HG03060 (cell line): Measurements from ENCODE around the gene RNF44.
"Not testable (repeated sequence)": the region's sequence is repeated elsewhere in the genome, so short reads cannot be mapped to it uniquely, and the experiment has no call there.

Source experiments
- ATAC-seq: cut with Tn5 transposase; IDR thresholded peaks from one replicate; pipeline ENCODE4 v1.9.1; 2021; ENCODE audit warnings: low read depth, moderate number of reproducible peaks; ENCODE audit not compliant: unreplicated experiment

The RNF44 gene

DNA sequence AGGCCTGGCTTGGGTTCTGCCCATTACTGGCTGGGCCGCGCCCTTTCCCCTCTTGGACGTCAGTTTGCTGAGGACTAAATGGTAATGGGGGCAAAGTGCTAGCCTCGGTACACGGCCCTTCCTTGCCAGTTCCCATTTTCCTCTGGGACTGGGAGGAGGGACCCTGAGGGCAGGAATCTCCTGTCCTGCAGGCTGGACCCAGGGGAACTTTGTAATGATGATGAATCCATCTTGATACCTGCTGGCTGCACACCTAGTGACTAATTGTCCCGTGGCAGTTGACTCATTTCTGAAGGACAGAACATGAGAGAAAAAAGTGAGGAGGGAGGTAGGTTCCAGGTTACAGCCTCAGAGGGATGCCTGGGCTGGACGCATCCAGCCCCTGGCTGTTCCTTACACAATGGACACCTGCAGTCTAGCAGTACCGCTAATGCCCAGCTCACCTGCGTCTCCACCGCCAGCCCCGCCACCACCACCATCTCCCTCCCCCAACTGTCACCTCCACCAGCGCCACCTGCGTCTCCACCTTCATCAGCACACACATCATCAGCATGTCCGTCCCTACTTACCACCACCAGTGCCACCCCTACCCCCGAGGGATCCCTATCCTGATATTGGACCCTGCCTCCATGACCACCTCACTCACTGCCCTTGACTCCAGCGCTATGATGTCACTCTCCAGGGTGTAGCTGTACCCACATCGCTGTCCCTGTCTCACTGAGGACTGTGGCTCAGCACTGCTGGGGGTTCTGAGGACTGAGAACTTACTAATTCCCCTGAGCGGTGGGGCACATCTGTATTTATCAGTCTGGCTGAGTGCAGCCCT, 16.3 kb upstream of the RNF44 start:
- ATAC-seq, result no peak

GRCh38 chr5:176552332-176552869, 15.2 kb upstream of the RNF44 start:
- no peak for ATAC-seq

DNA sequence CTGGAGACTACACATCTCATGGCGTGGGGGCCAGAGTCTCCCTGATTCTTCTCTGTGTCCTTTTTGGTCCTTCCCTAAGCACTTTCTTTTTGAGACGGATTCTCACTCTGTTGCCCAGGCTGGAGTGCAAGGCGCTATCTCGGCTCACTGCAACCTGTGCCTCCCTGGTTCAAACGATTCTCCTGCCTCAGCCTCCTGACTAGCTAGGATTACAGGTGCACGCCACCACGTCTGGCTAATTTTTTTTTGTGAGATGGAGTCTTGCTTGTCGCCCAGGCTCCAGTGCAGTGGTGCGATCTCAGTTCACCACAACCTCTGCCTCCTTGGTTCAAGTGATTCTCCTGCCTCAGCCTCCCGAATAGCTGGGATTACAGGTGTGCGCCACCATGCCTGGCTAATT, 13.7 kb upstream of the RNF44 start:
- ATAC-seq, result not testable (repeated sequence)

DNA sequence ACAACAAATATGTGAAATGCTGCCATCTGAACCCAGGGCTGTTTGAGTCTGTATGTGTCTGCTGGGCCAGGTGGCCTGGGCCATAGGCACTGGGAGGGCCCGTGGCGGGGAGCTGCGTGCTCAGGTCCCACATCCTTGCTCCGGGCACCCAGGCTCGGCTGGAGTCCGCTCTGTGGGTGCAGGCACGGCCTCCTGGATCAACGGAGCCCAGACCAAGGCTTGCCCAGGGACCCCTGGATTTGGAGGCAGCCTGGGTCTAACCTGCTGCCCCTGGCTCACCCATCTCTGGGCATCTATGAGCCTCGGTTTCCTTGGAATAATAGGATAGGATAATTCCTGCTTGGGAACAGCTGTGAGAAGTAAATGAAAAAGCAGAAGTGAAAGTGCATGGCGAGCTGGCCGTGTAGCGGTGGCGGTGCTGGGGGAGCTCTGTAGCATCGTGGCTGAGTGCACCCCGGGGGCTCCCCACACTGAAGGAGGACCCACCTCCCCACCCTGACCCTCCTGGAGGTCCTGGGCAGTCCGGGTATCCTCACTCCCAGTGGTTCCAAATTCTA, 13.2 kb upstream of the RNF44 start:
- no peak for ATAC-seq

DNA sequence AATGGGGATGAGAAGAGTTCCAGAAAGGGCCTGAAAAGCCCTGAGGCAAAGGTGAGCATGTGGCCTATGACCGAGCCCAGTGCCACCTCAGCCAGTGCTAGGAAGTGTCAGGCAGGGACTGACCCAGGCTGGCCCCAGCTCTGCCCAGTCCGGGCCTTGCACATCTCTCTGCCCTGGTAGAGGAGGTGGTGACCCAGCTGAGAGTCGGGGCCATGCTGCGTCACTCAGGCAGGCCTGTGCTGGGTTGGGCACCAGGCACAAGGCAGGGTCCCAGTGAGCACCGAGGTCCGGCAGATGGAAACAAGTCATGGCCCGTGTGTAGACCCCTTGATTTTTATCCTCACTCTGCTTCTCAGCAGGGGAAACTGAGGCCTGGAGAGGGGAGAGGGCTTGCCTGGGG, 12.7 kb upstream of the RNF44 start:
- ATAC-seq, result no peak

GRCh38 chr5:176548967-176549444, 11.8 kb upstream of the RNF44 start, which contains the start of gene CDHR2:
Gene CDHR2, plus strand, starts transcription at chr5:176549342. Its CDS starts 16,011 bp downstream, at chr5:176565353.
- no peak for ATAC-seq

GRCh38 chr5:176547802-176548201, 10.6 kb upstream of the RNF44 start:
- no peak for ATAC-seq

DNA sequence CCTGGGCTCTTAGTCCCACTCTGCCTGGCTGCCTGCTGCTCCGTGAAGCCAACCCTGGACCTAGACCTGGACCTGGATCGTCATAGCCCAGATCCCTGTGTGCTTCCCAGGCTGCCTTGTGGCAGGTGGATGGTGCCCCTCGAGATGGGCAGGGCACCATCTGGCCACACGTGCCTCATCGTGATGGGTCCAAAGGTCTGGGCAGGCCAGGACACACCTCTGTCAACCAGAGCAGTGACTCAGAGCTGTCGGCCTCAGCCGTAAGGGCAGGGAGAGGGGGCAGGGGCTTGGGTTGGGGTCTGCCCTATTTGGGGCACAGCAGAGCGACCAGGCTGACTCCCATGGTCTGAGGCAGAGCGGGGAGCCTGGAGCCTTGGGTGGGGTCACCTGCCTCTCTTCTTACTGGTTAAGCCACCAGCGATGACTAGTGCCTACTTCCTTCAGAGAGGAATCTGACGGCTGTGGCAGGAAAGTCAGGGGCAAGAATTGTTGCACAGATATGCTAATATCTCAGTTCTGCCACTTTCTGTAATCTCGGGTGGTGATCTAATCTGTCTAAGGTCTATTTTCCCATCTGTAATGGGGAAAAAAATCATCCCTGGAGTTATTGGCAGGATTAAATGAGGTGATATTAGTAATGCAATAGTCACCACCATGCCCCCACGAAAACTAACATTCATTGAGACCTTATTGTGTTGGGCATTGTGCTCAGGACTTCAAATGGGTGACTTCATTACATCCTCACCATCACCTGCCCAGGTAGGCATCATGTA, 8.7 kb upstream of the RNF44 start:
- ATAC-seq, result no peak

- no peak for ATAC-seq
Observed at GRCh38 chr5:176545388-176545736, 8.2 kb upstream of the RNF44 start.

GRCh38 chr5:176543428-176544182, 6.4 kb upstream of the RNF44 start:
- no peak for ATAC-seq

DNA sequence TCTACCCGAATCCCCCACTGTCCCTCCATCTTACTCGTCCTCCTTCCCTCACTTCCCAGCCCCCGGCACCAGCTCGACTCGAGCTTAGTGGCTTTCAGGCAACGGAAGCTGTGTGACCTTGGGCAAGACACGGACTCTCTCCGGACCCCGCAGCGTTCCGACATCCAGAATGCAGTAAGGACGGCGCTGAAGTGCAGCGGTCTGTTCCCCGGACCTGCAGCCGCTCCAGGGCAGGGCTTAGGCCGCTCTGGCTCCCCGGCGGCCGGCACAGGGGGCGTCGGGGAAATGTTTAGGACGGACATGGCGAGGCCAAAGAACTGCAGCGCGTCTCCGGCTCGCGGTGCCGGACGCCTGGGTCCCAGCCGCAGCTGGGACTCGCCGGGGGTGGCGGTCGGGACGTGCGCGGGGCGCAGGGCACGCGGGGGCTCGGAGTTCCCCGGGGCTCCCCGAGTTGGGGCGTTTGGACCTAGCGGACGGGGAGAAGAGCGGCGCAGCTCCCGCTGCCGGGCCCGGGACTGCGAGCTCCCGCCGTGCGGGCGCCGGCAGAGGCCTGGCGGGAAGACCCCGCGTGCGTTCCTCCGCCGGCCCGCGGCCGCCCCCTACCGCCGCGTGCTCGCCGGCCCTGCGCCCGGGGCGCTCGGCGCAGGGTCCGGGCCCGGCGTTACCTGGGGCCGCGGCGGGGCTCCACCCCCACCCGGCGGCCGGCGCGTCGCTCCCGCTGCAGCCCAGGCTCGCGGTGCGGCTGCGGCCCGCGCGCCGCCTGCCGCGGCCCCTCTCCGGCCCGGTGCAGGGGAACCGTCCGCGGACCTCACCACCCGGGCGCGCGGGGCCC, 5.6 kb upstream of the RNF44 start:
- ATAC-seq, result no peak

- no peak for ATAC-seq
Observed at GRCh38 chr5:176542135-176542595, 5.0 kb upstream of the RNF44 start.

- ATAC-seq, result no peak
Observed at GRCh38 chr5:176541338-176542134, 4.3 kb upstream of the RNF44 start.

- ATAC-seq, result no peak
Observed at GRCh38 chr5:176540956-176541337, 3.7 kb upstream of the RNF44 start.

DNA sequence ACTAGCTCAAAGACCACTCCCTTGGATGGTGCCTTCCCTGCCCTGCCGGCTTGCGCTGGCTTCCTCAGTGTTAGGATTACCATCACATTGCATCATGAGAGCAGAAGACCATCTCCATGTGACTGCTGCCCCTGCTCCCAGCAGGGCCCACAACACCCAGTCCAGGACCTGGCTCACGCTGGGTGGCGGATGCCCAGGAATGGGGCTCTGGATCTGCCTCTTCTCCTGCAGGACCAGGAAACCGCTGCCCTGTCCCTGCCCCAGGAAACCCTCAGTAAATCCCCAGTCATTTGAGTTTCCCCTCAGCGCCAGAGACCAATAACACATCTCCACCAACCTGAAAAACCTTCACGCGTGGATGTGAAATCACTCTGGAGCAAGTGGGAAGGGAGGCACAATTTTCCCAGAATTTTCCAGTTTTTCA, 3.3 kb upstream of the RNF44 start:
- no peak for ATAC-seq

DNA sequence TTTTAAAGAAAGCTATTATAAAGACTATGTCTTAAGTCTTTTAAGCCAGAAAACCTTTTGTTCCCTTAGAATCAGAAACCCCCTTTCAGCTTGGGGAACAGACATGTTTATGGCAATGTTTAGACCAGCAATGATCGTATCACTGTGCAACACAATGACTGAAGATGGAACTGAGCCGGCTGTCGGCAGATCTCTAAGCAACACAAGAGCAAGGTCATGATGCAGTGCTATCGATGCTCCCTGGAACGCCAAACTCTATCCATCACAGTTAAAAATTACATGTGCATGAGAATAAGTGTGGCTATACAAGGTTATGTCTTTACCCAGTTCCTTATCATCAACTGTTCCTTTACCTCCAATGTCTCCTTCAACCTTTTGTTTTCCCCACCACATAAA, 1.8 kb upstream of the RNF44 start:
- ATAC-seq, result no peak

GRCh38 chr5:176538230-176538988, 1.2 kb upstream of the RNF44 start:
- ATAC-seq, result no peak
